Jurkat, Clone E6-1 (cell line): ENCODE measurements around the gene NAB1.

ENCODE experiments used
- DNase-seq: peaks from one replicate; pipeline ENCODE4 v3.0.0-alpha.2; 2011; ENCODE audit warnings: low read depth, low spot score
- H3K4me3 ChIP-seq: 2 replicates; pipeline ENCODE4 v1.5.1; 2011; ENCODE audit warnings: mild to moderate bottlenecking, low read length, control low read depth, moderate library complexity

NAB1 gene

DNA sequence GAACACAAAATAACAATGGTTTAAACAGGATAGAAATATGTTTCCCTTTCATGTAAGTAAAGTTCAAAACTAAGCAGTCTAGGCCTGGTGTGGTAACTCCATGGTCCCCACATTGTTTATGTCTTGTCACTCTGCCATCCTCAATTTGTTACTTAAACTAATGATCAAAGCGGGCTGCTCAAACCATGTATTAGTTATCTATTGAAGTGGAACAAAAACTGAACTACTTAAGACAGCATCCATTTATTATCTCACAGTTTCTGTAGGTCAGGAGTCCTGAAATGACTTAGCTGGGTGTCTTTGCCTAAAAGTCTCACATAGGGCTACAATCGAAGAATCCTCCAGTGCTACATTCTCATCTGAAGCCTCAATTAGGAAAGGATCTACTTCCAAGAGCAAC is 91.6 kb downstream of the NAB1 start:
- no peak for DNase-seq
- H3K4me3 ChIP-seq, result no peak overlapping the region
